Rectal smooth muscle tissue (tissue), 1 donor: ENCODE measurements around the gene RETREG1.

ENCODE experiments used
- H3K27ac ChIP-seq: one replicate; pipeline ENCODE4 v1.7.0; 2013; ENCODE audit warnings: low read depth, low read length, inconsistent platforms
- H3K27me3 ChIP-seq: one replicate; pipeline ENCODE4 v1.7.0; 2013; ENCODE audit warnings: low read length; ENCODE audit not compliant: control insufficient read depth, insufficient read depth
- H3K36me3 ChIP-seq: one replicate; pipeline ENCODE4 v1.7.0; 2013; ENCODE audit warnings: low read length; ENCODE audit not compliant: control insufficient read depth, insufficient read depth
- H3K4me1 ChIP-seq: one replicate; pipeline ENCODE4 v1.7.0; 2013; ENCODE audit warnings: low read length; ENCODE audit not compliant: control insufficient read depth, insufficient read depth
- H3K4me3 ChIP-seq: one replicate; pipeline ENCODE4 v1.7.0; 2013; ENCODE audit warnings: low read length
- H3K9ac ChIP-seq: one replicate; pipeline ENCODE4 v1.7.0; 2013; ENCODE audit warnings: low read length

The RETREG1 gene

DNA sequence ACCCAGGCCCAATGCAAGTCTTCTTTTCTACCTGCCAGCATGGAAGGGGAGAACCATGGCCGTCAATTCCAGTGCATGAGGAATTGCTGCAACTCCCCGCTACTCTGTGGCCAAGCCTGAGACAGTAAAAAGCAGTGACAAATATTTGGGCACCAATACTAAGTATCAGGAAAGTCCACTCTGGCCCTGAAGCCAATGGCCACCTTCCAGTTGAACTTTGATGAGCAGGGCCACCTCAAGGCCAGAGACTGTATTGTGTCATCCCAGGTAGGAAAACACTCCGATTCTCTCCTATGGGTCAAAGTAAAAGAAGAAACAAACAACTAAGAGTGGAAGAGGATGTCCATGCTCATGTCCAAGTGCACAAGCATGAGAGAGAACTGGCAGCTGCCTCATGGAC lies 27.1 kb downstream of the RETREG1 start:
- Histone ChIP-seq H3K4me3 (no peak overlapping the region), H3K36me3 (no peaks in the 10 kb centered on the region), H3K27ac (no peak overlapping the region), H3K4me1 (no peaks in the 10 kb centered on the region), H3K27me3 (no peaks in the 10 kb centered on the region), H3K9ac (no peak overlapping the region)

DNA sequence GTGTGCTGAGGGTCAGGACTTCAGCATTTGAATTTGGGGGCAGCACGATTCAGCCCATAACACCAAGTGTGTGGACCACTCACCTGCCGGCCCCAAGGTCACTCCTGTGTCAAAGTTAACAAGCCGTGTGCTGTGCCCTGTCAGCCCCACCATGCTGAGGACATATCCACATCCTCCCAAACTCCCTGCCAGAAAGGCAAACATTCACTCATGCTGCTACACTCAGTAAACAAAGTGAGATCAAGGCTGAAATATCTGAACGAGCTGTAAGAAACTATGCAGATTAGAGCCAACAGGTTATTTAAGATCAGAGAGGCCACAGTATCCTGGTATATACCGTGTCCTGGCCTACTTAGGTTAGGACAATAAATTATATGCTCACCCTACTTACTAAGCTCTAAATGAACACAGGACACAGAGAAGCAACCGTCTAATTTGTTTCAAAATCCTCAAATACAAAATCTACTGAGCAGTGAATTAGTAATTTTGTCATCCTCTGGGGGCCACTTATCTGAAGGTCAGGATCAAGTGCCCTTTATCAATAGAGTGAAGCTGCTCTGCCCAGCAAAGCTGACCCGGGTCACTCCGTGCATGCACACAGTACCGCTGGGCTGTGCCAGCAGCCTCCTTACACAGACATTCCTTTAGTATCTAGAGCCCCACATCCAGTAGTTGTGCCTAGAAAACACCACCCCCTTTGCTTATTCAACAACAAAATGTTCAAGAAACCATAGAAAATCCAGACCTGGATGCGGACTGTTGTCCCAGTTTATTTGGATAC lies 28.2 kb downstream of the RETREG1 start:
- Histone ChIP-seq H3K36me3 (no peaks in the 10 kb centered on the region), H3K27me3 (no peaks in the 10 kb centered on the region), H3K4me3 (no peak overlapping the region), H3K4me1 (no peaks in the 10 kb centered on the region), H3K27ac (no peak overlapping the region), H3K9ac (no peak overlapping the region)

DNA sequence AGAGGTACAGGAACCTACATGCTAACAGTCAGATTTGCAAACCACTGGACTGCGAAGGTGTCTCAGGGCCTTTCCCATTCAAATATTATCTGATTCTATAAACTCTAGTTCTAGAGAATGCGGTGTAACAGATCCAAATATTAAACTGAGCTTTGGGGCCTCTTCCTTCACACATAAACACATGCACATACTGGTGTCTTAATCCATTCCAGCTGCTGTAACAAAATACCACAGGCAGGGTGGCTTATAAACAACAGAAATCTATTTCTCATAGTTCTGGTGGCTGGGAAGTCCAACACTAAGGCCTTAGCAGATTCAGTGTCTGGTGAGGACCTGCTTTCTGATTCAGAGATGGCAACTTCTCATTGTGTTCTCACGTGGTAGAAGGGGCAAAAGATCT lies 30.2 kb downstream of the RETREG1 start:
- Histone ChIP-seq H3K27me3 (no peaks in the 10 kb centered on the region), H3K4me1 (no peaks in the 10 kb centered on the region), H3K4me3 (no peak overlapping the region), H3K27ac (no peak overlapping the region), H3K36me3 (no peaks in the 10 kb centered on the region), H3K9ac (no peak overlapping the region)

DNA sequence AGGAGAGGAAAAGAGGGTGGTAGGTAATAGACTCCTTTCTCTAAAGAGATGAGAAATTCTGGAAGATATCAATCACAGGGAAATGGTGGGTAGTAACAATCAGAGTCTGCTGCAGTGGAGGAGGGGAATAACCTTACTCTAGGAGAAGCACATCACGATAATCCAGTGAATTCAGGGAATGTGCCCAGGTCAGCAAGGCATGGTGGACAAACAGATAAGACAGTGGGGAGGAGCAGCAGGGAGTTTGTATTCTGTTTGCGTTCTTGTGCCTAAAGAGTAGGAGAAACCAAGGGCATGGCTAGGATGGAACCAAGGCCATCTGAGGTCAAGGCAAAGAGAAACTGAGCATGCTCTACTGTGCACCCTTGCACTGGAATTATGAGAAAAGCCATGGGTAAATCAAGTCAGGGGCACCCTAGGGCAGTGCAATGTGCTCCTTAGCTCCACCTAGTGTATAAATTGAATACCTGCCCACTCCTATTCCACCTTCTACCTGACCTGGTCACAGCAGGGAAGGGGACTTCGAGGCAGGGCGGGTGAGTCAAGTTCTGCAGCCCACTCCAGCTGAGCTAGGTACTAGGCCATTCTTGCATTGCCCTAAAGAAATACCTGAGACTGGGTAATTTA lies 31.6 kb downstream of the RETREG1 start:
- Histone ChIP-seq H3K27ac (no peak overlapping the region), H3K27me3 (no peaks in the 10 kb centered on the region), H3K4me1 (no peaks in the 10 kb centered on the region), H3K9ac (no peak overlapping the region), H3K36me3 (no peaks in the 10 kb centered on the region), H3K4me3 (no peak overlapping the region)

DNA sequence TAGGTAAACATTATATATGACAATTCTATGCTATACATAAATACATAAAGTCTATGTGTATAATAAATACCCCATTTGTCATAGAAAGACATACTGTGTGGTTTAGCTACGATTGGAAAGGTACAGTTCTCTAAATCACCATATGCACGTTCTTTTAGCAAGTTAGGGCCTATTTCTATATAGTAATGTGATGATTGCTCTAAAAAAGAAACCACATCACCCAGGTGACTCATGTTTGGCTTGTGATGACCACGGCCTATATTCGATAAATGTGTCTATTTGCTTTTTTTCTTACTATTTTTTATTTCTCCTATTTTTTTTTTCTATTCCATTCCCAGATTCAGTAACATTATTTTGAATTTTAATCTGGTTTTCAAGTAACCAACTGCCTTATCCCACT lies 34.7 kb downstream of the RETREG1 start:
- H3K4me3 ChIP-seq: no peak overlapping the region

DNA sequence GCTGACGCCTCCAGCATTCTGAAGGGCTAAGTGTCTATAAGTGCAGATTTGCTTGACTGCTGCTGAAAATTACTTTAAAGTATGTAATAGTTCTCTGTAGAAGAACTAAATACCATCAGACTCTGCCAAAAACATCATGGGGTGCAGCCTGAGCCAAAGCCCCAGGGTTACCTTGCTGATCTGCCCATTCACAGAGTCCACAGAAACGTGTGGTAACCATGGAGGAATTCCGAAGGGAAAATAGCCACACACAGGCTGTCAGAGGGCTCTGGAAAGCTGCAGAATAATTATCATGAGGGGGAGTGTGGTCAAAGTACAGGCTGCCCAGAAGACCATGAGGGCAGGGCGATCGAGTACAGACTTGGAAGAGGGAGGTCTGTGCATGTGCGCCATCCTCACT lies 36.4 kb downstream of the RETREG1 start:
- Histone ChIP-seq H3K4me1 (no peaks in the 10 kb centered on the region), H3K9ac (no peak overlapping the region), H3K27me3 (no peaks in the 10 kb centered on the region), H3K36me3 (no peaks in the 10 kb centered on the region), H3K4me3 (no peak overlapping the region), H3K27ac (no peak overlapping the region)

More for the DNA sequence above, 34.7 kb downstream of the RETREG1 start:
- H3K27me3 ChIP-seq: no peaks in the 10 kb centered on the region
- H3K36me3 ChIP-seq: no peaks in the 10 kb centered on the region
- H3K27ac ChIP-seq: no peak overlapping the region
- no peak overlapping the region for H3K9ac ChIP-seq
- no peaks in the 10 kb centered on the region for H3K4me1 ChIP-seq

DNA sequence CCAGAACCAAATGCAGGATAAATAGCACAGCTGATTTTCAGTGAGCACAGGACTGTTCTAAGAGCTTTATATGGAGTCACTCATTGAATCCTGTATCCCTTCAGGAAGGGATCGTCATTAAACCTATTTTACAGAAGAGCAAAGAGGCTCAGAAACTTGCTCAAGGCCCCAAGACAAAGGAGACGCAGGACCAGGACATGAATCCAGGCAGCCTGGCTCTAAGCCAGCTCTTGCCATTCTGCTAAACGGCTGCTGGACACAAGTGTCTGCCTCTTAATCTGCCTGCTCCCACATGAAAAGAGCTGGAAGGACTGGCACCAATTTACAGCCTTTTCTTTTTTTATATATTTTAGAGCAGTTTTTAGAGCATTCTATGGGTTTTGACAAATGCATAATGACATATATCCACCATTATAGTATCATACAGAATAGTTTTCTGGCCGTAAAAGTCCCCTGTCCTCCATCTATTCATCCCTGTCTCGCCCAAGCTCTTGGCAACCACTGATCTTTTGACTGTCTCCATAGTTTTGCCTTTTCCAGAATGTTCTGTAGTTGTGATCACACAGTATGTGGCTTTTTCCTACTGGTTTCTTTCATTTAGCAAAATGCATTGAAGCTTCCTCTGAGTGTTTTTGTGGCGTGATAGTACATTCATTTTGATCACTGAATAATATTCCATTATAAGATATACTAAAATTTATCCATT lies 37.5 kb downstream of the RETREG1 start:
- Histone ChIP-seq H3K27me3 (no peaks in the 10 kb centered on the region), H3K4me3 (no peak overlapping the region), H3K27ac (no peak overlapping the region), H3K4me1 (no peaks in the 10 kb centered on the region), H3K36me3 (no peaks in the 10 kb centered on the region), H3K9ac (no peak overlapping the region)

DNA sequence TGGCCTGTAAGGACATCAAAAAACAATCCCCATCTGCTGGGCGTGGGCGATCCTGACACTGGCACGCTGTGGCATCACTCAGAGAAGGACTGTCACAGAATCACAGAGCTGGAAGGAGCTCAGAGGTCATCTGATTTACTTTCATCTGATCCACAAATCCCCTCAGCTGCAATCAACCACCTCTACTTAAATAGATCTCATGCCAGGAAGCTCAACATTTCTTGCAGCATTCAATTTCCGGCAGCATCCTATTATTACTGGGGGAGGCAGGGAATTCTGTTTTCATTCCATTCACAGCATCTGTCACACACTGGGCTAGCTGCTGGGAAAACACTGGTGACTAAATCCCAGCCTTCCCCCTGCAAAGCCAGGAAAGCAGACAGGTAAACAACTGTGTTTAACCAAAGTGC lies 38.3 kb downstream of the RETREG1 start:
- H3K9ac ChIP-seq: no peak overlapping the region
- H3K27me3 ChIP-seq: no peaks in the 10 kb centered on the region
- no peaks in the 10 kb centered on the region for H3K4me1 ChIP-seq
- H3K36me3 ChIP-seq: no peaks in the 10 kb centered on the region
- no peak overlapping the region for H3K27ac ChIP-seq
- no peak overlapping the region for H3K4me3 ChIP-seq

DNA sequence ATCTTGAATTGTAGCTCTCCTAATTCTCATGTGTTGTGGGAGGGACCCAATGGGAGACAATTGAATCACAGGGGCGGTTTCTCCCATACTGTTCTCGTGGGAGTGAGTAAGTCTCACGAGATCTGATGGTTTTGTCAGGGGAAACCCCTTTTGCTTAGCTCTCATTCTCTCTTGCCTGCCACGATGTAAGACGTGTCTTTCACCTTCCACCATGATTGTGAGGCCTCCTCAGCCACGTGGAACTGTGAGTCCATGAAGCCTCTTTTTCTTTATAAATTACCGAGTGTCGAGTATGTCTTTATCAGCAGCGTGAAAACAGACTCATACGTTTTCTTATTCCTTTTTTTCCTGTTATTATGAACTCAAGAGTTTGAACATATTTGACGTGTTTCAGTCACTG lies 39.1 kb downstream of the RETREG1 start:
- H3K9ac ChIP-seq: no peak overlapping the region
- no peaks in the 10 kb centered on the region for H3K27me3 ChIP-seq
- H3K4me1 ChIP-seq: no peaks in the 10 kb centered on the region
- H3K27ac ChIP-seq: no peak overlapping the region
- H3K36me3 ChIP-seq: no peaks in the 10 kb centered on the region
- H3K4me3 ChIP-seq: no peak overlapping the region

DNA sequence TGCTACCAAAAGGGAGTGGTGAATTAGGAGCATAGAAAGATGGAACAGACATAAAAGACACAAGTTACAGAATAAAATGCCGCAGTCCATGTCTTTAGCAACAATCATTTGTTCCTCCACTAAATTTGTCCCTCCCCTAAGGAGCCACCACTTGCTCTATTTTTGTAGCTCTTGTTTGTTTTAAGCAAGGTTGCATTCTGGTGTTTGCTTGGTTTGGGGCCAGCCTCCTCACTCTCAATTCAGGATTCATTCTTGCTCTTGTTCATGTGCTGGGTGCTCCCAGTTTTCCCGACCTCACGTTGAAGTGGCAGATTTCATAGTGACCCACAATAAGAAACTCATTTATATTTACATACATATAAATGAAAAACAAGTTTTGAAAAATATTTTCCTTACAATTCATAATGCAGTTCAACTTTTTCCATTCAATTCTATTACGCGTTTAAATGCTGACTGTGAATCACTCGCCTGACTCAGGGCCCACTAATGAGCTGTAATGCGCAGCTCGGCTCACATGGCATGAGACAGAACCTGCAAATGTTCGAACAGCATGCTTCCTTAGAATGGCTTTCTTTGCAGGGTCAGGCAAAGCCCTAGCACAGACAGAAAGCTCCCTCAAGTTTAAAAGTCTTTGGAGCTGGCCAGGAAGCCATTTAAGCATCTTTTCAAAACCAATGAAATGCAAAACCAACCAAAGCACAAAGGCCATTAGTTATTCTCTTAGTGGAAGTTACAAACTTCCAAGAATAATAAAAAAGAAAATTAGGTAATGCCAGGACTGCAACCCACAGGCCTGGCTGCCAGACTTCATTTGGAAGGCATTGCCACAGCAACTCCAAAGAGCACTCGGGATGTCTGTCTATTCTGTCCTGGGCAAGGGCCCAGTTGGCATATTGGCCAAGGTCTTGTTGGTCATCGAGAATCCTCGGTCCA lies 41.7 kb downstream of the RETREG1 start:
- H3K36me3 ChIP-seq: no peaks in the 10 kb centered on the region
- no peak overlapping the region for H3K9ac ChIP-seq
- H3K4me1 ChIP-seq: peaks cover 7% of the 10 kb centered on the region
- no peaks in the 10 kb centered on the region for H3K27me3 ChIP-seq
- H3K4me3 ChIP-seq: no peak overlapping the region
- H3K27ac ChIP-seq: no peak overlapping the region

DNA sequence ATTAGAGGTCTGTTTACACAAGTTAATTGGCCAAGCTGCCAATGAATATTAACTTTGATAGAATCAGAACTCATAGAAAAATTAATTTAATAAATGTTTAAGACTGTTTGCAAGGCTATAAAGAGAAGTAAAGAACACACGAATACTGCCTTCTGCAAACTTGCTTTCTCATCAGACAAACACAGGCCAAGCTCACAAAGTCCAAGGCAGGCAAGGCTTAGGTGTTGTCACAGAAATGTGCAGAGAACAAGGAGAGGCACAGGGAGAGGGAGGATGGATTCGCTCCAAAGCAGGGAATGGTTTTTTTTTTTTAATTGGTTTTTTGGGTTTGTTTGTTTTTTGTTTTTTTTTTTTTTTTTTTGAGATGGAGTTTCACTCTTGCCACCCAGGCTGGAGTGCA lies 43.4 kb downstream of the RETREG1 start:
- no peak overlapping the region for H3K27ac ChIP-seq
- H3K9ac ChIP-seq: no peak overlapping the region
- H3K4me3 ChIP-seq: no peak overlapping the region
- no peaks in the 10 kb centered on the region for H3K27me3 ChIP-seq
- H3K36me3 ChIP-seq: no peaks in the 10 kb centered on the region
- H3K4me1 ChIP-seq: peaks cover 10% of the 10 kb centered on the region
